Measurements from ENCODE around the gene CTH.

CTH gene

GRCh38 chr1:70392626-70393025 lies 18.4 kb upstream of the CTH start:
- in situ Hi-C loops (cut with HindIII; ENCODE audit: low sequenced_read_pairs), result no loop called here
- TF ChIP-seq CTCF (IDR thresholded peaks at IDR 0.05; ENCODE audit: low read depth, low read length, missing control alignments), result no peak
- DNase-seq (ENCODE audit: low read depth), result no peak
- no peak overlapping the region for H3K4me3 ChIP-seq (ENCODE audit: low read depth, low read length)

DNA sequence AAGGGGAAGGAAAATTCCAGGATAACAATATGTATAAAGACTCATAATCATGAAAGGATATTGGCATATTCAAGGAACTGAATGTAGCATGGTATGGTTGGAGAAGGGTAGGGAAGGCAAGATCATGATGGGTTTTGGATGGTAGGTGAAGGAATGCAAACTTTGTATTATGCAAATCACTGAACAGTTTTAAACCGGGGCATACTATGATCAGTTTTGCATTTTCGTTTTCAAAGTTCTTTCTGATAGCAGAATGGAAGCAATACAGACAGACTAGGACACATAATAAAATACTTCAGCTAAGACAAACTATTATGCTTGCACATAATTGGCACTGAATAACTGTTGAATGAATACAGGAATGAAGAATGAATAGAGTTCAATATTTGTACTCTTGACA lies 14.5 kb upstream of the CTH start:
- DNase-seq (ENCODE audit: low read depth), result no peak
- no peak overlapping the region for H3K4me3 ChIP-seq (ENCODE audit: low read depth, low read length)
- in situ Hi-C loops (cut with HindIII; ENCODE audit: low sequenced_read_pairs), result no loop called here
- no peak for TF ChIP-seq CTCF (IDR thresholded peaks at IDR 0.05; ENCODE audit: low read depth, low read length, missing control alignments)

DNA sequence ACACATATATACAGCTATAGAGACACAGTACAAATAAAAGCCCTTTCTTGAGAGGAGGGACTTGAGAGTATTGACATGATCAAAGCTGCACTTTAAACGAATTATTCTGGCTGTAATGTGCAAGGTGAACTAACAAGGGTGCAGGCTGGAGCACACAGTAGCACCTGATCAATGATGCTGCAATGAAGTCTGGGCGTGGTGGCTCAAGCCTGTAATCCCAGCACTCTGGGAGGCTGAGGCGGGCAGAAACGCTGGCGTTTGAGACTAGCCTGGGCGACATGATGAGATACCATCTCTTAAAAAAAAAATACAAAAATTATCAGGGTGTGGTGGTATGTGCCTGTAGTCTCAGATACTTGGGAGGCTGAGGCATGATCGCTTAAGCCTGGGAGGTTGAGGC lies 14.1 kb upstream of the CTH start:
- in situ Hi-C loops (cut with HindIII; ENCODE audit: low sequenced_read_pairs), result no loop called here
- no peak for DNase-seq (ENCODE audit: low read depth)
- no peak overlapping the region for H3K4me3 ChIP-seq (ENCODE audit: low read depth, low read length)
- no peak for TF ChIP-seq CTCF (IDR thresholded peaks at IDR 0.05; ENCODE audit: low read depth, low read length, missing control alignments)

- no peak for DNase-seq (ENCODE audit: low read depth)
- in situ Hi-C loops (cut with HindIII; ENCODE audit: low sequenced_read_pairs), result no loop called here
- TF ChIP-seq CTCF (IDR thresholded peaks at IDR 0.05; ENCODE audit: low read depth, low read length, missing control alignments), result no peak
- H3K4me3 ChIP-seq (ENCODE audit: low read depth, low read length), result no peak overlapping the region
Observed at GRCh38 chr1:70400335-70400734, 10.7 kb upstream of the CTH start.

DNA sequence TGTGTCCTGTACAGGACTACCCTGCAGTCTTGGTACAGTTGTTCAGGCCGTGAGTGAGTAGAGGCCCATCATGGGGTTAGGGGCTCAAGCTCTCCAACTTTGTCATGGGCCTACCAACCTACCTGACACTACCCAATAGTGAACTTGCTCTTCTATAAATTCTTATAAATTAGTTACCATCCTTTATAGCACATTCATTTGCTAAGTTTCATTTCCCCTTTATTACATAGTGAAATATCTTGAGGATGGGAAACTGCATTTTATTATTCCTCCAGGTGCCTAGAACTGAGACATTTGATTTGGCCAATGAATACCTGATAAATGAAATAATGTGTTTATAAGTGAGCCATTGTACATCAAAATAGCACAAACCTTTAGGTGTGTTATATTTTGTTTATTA lies 9.1 kb upstream of the CTH start:
- no peak overlapping the region for H3K4me3 ChIP-seq (ENCODE audit: low read depth, low read length)
- no peak for TF ChIP-seq CTCF (IDR thresholded peaks at IDR 0.05; ENCODE audit: low read depth, low read length, missing control alignments)
- no peak for DNase-seq (ENCODE audit: low read depth)
- in situ Hi-C loops (cut with HindIII; ENCODE audit: low sequenced_read_pairs), result no loop called here

DNA sequence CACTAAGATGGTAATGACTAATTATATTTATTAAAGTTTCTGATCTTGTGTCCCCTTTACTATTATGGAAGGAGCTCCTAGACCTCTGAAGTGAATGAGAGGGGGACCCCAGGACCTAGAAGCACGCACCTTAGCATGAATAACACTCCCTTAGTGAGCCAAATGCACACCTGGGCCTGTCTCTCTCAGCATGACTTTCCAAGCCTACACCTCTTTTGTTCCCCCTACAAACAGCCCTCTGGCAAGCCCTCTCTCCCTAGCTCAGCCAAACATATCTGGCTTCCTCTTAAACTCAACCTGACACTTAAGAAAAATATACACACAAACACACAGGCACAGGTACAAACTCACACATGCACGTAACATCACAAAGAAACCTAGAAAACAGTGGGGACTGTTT lies 7.3 kb upstream of the CTH start:
- no peak overlapping the region for H3K4me3 ChIP-seq (ENCODE audit: low read depth, low read length)
- TF ChIP-seq CTCF (IDR thresholded peaks at IDR 0.05; ENCODE audit: low read depth, low read length, missing control alignments), result no peak
- in situ Hi-C loops (cut with HindIII; ENCODE audit: low sequenced_read_pairs), result no loop called here
- DNase-seq (ENCODE audit: low read depth), result no peak
